PFSK-1 (cell line): ENCODE data around the gene MAST4.

ENCODE experiments used
- FOXP2 ChIP-seq: optimal IDR thresholded peaks from 2 replicates; pipeline ENCODE3; 2011; ENCODE audit warnings: borderline replicate concordance, control low read depth, inconsistent platforms; ENCODE audit not compliant: insufficient read depth; ENCODE audit errors: extremely low read length, extremely low read depth
- POLR2AphosphoS5 ChIP-seq: IDR thresholded peaks from 2 replicates; pipeline ENCODE4 v1.6.1; 2012; ENCODE audit warnings: low read depth, mild to moderate bottlenecking, control low read depth, low read length, moderate library complexity
- REST ChIP-seq, 2 experiments: IDR thresholded peaks; 2 replicates each; pipeline versions ENCODE4 v1.6.1 to v1.8.0; 2011 to 2012; ENCODE audit warnings: low read depth in 2 of 2, low read length in 2 of 2, control low read depth in 1 of 2, inconsistent platforms in 1 of 2, mild to moderate bottlenecking in 1 of 2, moderate library complexity in 1 of 2; ENCODE audit not compliant: insufficient read depth in 1 of 2
- SIN3A ChIP-seq: IDR thresholded peaks from 2 replicates; pipeline ENCODE4 v1.6.1; 2012; ENCODE audit warnings: mild to moderate bottlenecking, low read length, moderate library complexity, borderline replicate concordance; ENCODE audit not compliant: insufficient read depth
- TAF1 ChIP-seq: IDR thresholded peaks from 2 replicates; pipeline ENCODE4 v1.6.1; 2012; ENCODE audit warnings: low read length, control low read depth, borderline replicate concordance; ENCODE audit not compliant: insufficient read depth

MAST4 gene

GRCh38 chr5:66810848-66811261, 214.7 kb downstream of the MAST4 start:
- no peak for TF ChIP-seq TAF1
- TF ChIP-seq FOXP2 = no peak
- TF ChIP-seq SIN3A = no peak
- TF ChIP-seq POLR2AphosphoS5 = no peak
- no peak for TF ChIP-seq REST (IDR thresholded peaks at IDR 0.05; ENCODE audit: insufficient read depth in 1 of 2, low read depth in 2 of 2, low read length in 2 of 2)

- no peak for TF ChIP-seq POLR2AphosphoS5
- TF ChIP-seq FOXP2 = no peak
Observed at GRCh38 chr5:66812291-66812690, 216.1 kb downstream of the MAST4 start.

GRCh38 chr5:66813306-66813705, 217.1 kb downstream of the MAST4 start:
- no peak for TF ChIP-seq SIN3A
- TF ChIP-seq FOXP2 = no peak
- no peak for TF ChIP-seq POLR2AphosphoS5
- TF ChIP-seq REST (IDR thresholded peaks at IDR 0.05; ENCODE audit: insufficient read depth in 1 of 2, low read depth in 2 of 2, low read length in 2 of 2) = no peak
- no peak for TF ChIP-seq TAF1

GRCh38 chr5:66814146-66814991, 218.2 kb downstream of the MAST4 start:
- TF ChIP-seq REST (IDR thresholded peaks at IDR 0.05; ENCODE audit: insufficient read depth in 1 of 2, low read depth in 2 of 2, low read length in 2 of 2) (no peak), FOXP2 (no peak), TAF1 (no peak), SIN3A (no peak), POLR2AphosphoS5 (no peak)

- TF ChIP-seq SIN3A (no peak), REST (IDR thresholded peaks at IDR 0.05; ENCODE audit: insufficient read depth in 1 of 2, low read depth in 2 of 2, low read length in 2 of 2) (no peak), FOXP2 (no peak), POLR2AphosphoS5 (no peak), TAF1 (no peak)
Observed at GRCh38 chr5:66818304-66818934, 222.2 kb downstream of the MAST4 start.
